HG02623 (cell line): ENCODE measurements around the gene MTOR.
"Not testable (repeated sequence)": the region's sequence is repeated elsewhere in the genome, so short reads cannot be mapped to it uniquely, and the experiment has no call there.

Experiments
- ATAC-seq: cut with Tn5 transposase; IDR thresholded peaks from one replicate; pipeline ENCODE4 v1.9.1; 2021; ENCODE audit warnings: moderate library complexity; ENCODE audit not compliant: unreplicated experiment

MTOR gene

GRCh38 chr1:11262171-11263049, at the start of gene MTOR:
Gene MTOR, minus strand, starts transcription at chr1:11262551. Its CDS starts 3,142 bp downstream, at chr1:11259409.
- peak; percentile 96 for ATAC-seq

GRCh38 chr1:11309385-11309784, 47.0 kb upstream of the MTOR start:
- no peak for ATAC-seq

GRCh38 chr1:11308699-11309224, 46.4 kb upstream of the MTOR start:
- no peak for ATAC-seq

- no peak for ATAC-seq
Measured at GRCh38 chr1:11307852-11308251, 45.5 kb upstream of the MTOR start.

GRCh38 chr1:11305516-11305915, 43.2 kb upstream of the MTOR start:
- not testable (repeated sequence) for ATAC-seq

GRCh38 chr1:11302366-11302765, 40.0 kb upstream of the MTOR start:
- no peak for ATAC-seq

- ATAC-seq, result no peak
Measured at GRCh38 chr1:11301601-11302000, 39.2 kb upstream of the MTOR start.

- no peak for ATAC-seq
Measured at GRCh38 chr1:11299225-11299574, 36.8 kb upstream of the MTOR start.

GRCh38 chr1:11298390-11299224, 36.3 kb upstream of the MTOR start:
- ATAC-seq, result no peak

- ATAC-seq, result not testable (repeated sequence)
Measured at GRCh38 chr1:11297774-11298173, 35.4 kb upstream of the MTOR start.

- no peak for ATAC-seq
Measured at GRCh38 chr1:11295905-11296304, 33.6 kb upstream of the MTOR start.

- no peak for ATAC-seq
Measured at GRCh38 chr1:11294951-11295350, 32.6 kb upstream of the MTOR start.

GRCh38 chr1:11293856-11294255, 31.5 kb upstream of the MTOR start:
- no peak for ATAC-seq

- no peak for ATAC-seq
Measured at GRCh38 chr1:11291049-11291448, 28.7 kb upstream of the MTOR start.

- ATAC-seq, result no peak
Measured at GRCh38 chr1:11289064-11289463, 26.7 kb upstream of the MTOR start.

- ATAC-seq, result no peak
Measured at GRCh38 chr1:11286735-11287410, 24.5 kb upstream of the MTOR start.

- ATAC-seq, result no peak
Measured at GRCh38 chr1:11285883-11286734, 23.8 kb upstream of the MTOR start.

GRCh38 chr1:11284784-11285183, 22.4 kb upstream of the MTOR start:
- ATAC-seq, result no peak

- no peak for ATAC-seq
Measured at GRCh38 chr1:11283151-11283550, 20.8 kb upstream of the MTOR start.
